NCI-H1436 treated with DMSO at 0.1 percent for 48 hours (cell line): ENCODE measurements around the gene RIPOR1.

Experiments used
- DNase-seq: peaks from one replicate; lab custom pipeline; 2025; lab: John Stamatoyannopoulos, UW

The RIPOR1 gene

GRCh38 chr16:67555795-67556212 is 27.2 kb downstream of the RIPOR1 start:
- no peak for DNase-seq

- DNase-seq: no peak
Measured at GRCh38 chr16:67558859-67559258, 30.2 kb downstream of the RIPOR1 start.

- no peak for DNase-seq
Measured at GRCh38 chr16:67560827-67561342, 32.3 kb downstream of the RIPOR1 start.

GRCh38 chr16:67561501-67561823 is 32.8 kb downstream of the RIPOR1 start:
- DNase-seq: no peak

- DNase-seq: peak; percentile 72
Measured at GRCh38 chr16:67561824-67562525, 33.3 kb downstream of the RIPOR1 start.

- DNase-seq: no peak
Measured at GRCh38 chr16:67562526-67562917, 33.9 kb downstream of the RIPOR1 start, which contains the start of gene CTCF. Gene CTCF, plus strand, starts transcription at chr16:67562526. Its CDS starts 48,307 bp downstream, at chr16:67610833.

- DNase-seq: no peak
Measured at GRCh38 chr16:67562918-67563707, 34.5 kb downstream of the RIPOR1 start.

GRCh38 chr16:67563708-67564468 is 35.3 kb downstream of the RIPOR1 start:
- DNase-seq: no peak

- no peak for DNase-seq
Measured at GRCh38 chr16:67565470-67566100, 37.0 kb downstream of the RIPOR1 start.

- DNase-seq: no peak
Measured at GRCh38 chr16:67571464-67571863, 42.8 kb downstream of the RIPOR1 start.

- DNase-seq: no peak
Measured at GRCh38 chr16:67571981-67572431, 43.4 kb downstream of the RIPOR1 start.

GRCh38 chr16:67579686-67580085 is 51.1 kb downstream of the RIPOR1 start:
- no peak for DNase-seq

- no peak for DNase-seq
Measured at GRCh38 chr16:67580202-67580601, 51.6 kb downstream of the RIPOR1 start.

GRCh38 chr16:67593288-67593687 is 64.7 kb downstream of the RIPOR1 start:
- DNase-seq: no peak

GRCh38 chr16:67593701-67594100 is 65.1 kb downstream of the RIPOR1 start:
- no peak for DNase-seq

- no peak for DNase-seq
Measured at GRCh38 chr16:67594256-67594915, 65.8 kb downstream of the RIPOR1 start.

- no peak for DNase-seq
Measured at GRCh38 chr16:67594956-67595355, 66.3 kb downstream of the RIPOR1 start.
